Kidney (tissue), 14 donors: ENCODE data around the gene IRX2. TPM values are rescaled to one million over a fixed set of nuclear protein-coding genes. Genes with fewer than 3 reads are reported as not detected.

Experiments
- DNase-seq, 5 donors: peaks; one replicate each; pipeline ENCODE4 v3.0.0-alpha.2; 2013 to 2020
- FAIRE-seq: peaks from 2 replicates; lab custom pipeline; 2012; peaks lifted over from hg19 to GRCh38; lab: Jason Lieb, UNC
- H3K27ac ChIP-seq, 2 donors: one replicate each; pipeline ENCODE4 v1.7.0; 2013; ENCODE audit warnings: low read depth in 2 of 2, low read length in 2 of 2, inconsistent platforms in 1 of 2
- H3K27me3 ChIP-seq: one replicate; pipeline ENCODE4 v1.7.1; 2013; ENCODE audit warnings: low read length, inconsistent platforms; ENCODE audit not compliant: control insufficient read depth, insufficient read depth
- H3K36me3 ChIP-seq, 3 donors: one replicate each; pipeline versions ENCODE4 v1.7.0 to v1.7.1; 2013; ENCODE audit warnings: low read length in 3 of 3, control low read depth in 1 of 3, inconsistent platforms in 1 of 3; ENCODE audit not compliant: insufficient read depth in 3 of 3, control insufficient read depth in 2 of 3
- H3K4me1 ChIP-seq, 3 donors: one replicate each; pipeline versions ENCODE4 v1.7.0 to v1.7.1; 2013; ENCODE audit warnings: low read length in 3 of 3, inconsistent platforms in 1 of 3, low read depth in 1 of 3; ENCODE audit not compliant: control insufficient read depth in 2 of 3, insufficient read depth in 2 of 3
- H3K4me3 ChIP-seq, 3 donors: one replicate each; pipeline versions ENCODE4 v1.7.0 to v1.8.1; 2013; ENCODE audit warnings: low read length in 3 of 3, control low read depth in 1 of 3, inconsistent platforms in 1 of 3
- H3K9ac ChIP-seq, 3 donors: one replicate each; pipeline versions ENCODE4 v1.7.0 to v1.7.1; 2013; ENCODE audit warnings: low read length in 3 of 3, control low read depth in 1 of 3, inconsistent platforms in 1 of 3
- H3K9me3 ChIP-seq, 3 donors: one replicate each; pipeline versions ENCODE4 v1.7.0 to v1.7.1; 2013; ENCODE audit warnings: low read length in 3 of 3, control low read depth in 1 of 3, inconsistent platforms in 1 of 3; ENCODE audit not compliant: control insufficient read depth in 2 of 3, insufficient read depth in 1 of 3
- intact Hi-C: fragments of 100-400 bp; cut with DNase I; formaldehyde crosslinking; loops from one replicate; pipeline ENCODE4 v1.11.1; 2022
- polyA plus RNA-seq: library from polyadenylated mRNA; stranded (reverse); fragments of 350-450 nt; fragmentation: Illumina TruSeq; extraction: RNeasy Lipid Tissue Mini Kit (QIAGEN cat#74804); gene quantifications from one replicate; pipeline ENCODE4 v1.2.3, GENCODE V29; 2014; ENCODE audit warnings: low read depth, low replicate concordance; ENCODE audit not compliant: insufficient read depth
- total RNA-seq: library from RNA; stranded (reverse); fragmentation: NEBNext Ultra II Directional; extraction: Animal tissue kit (Norgen Biotek cat#: 25700); gene quantifications from one replicate; pipeline ENCODE4 v1.2.1, GENCODE V29; 2021
- TF ChIP-seq, protein P1 (sequence below): IDR thresholded peaks from 3 replicates; pipeline ENCODE4 v1.5.1; 2012; ENCODE audit warnings: mild to moderate bottlenecking, moderate library complexity, borderline replicate concordance; ENCODE audit not compliant: insufficient read depth; ENCODE audit errors: extremely low read depth
- donor health status: control.
- donor health status: control.
- donor health status: control.
- donor health status: control.
- donor health status: control.
- donor health status: DM: yes; HTN: yes; CAD: no.
- donor health status: Normal renal cell carcinoma (clear cell type).

IRX2 gene
- total and polyA plus RNA-seq, 2 donors from 2014 or later = 11.7 to 44.2 TPM

DNA sequence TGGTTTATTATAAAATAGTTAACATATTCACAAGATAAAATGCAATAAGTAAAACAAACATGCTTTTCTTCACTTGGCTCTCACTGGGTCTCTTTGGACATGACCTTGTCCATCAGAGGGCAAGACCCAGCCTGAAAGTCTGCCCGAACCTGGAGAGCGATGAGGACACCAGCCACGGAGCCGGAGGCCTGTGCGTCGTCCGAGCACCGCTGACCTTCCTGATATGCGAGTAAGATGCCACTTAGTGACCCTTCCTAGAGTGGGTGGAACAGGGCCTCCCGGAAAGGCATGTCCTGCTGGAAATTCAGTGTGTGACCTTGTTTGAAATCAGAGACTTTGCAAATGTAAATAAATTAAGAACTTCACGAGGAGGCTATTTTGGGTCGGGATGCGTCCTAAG, 52.9 kb downstream of the IRX2 start:
- TF ChIP-seq, protein P1, sequence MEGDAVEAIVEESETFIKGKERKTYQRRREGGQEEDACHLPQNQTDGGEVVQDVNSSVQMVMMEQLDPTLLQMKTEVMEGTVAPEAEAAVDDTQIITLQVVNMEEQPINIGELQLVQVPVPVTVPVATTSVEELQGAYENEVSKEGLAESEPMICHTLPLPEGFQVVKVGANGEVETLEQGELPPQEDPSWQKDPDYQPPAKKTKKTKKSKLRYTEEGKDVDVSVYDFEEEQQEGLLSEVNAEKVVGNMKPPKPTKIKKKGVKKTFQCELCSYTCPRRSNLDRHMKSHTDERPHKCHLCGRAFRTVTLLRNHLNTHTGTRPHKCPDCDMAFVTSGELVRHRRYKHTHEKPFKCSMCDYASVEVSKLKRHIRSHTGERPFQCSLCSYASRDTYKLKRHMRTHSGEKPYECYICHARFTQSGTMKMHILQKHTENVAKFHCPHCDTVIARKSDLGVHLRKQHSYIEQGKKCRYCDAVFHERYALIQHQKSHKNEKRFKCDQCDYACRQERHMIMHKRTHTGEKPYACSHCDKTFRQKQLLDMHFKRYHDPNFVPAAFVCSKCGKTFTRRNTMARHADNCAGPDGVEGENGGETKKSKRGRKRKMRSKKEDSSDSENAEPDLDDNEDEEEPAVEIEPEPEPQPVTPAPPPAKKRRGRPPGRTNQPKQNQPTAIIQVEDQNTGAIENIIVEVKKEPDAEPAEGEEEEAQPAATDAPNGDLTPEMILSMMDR = no peak
- intact Hi-C loops = no loop called here
- no peaks in the 10 kb centered on the region for H3K4me1 ChIP-seq
- no peak overlapping the region for H3K4me3 ChIP-seq
- H3K9me3 ChIP-seq = no peaks in the 10 kb centered on the region
- FAIRE-seq = no peak
- H3K9ac ChIP-seq = no peak overlapping the region
- H3K36me3 ChIP-seq = no peaks in the 10 kb centered on the region
- H3K27me3 ChIP-seq = peaks cover 2% of the 10 kb centered on the region
- H3K27ac ChIP-seq = no peak overlapping the region
- peak in 1 of 5 donors; percentile 8 for DNase-seq

DNA sequence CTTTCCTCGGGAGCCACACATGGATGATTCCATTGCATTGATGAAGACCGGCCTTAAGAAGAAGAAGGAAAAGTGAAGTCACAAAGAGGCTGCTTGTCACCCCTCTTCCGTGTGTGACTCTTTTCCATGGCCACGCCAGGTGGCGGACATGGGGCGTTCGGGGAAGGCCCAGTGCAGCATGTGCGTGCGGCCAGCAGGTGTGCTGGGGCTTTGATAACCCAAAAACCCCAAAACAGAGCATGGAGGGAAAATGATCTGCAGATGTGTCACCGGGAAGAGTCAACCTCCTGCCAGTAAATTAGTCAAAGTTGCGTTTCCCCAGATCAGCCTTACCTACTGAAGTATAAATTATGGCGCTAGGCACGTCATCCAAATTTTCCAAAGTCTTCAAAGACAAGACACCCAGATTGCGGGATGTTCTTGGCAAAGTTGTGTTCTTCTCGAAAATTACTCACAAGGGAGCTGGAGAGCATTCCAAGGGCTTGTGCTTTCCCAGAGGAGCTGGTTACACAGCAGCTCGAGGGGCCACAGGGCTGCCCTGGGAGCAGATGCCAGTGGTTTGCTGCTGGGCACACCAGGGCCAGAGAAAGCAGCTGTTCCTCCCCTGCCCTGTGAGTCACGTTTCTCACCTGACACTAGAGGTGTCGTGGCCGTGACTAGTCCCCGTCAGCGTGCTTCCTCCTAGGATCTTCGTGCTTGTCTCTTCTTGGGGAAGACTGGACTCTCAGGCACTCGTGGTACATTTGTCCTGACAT, 53.9 kb downstream of the IRX2 start:
- DNase-seq = peak in 1 of 5 donors; percentile 20

DNA sequence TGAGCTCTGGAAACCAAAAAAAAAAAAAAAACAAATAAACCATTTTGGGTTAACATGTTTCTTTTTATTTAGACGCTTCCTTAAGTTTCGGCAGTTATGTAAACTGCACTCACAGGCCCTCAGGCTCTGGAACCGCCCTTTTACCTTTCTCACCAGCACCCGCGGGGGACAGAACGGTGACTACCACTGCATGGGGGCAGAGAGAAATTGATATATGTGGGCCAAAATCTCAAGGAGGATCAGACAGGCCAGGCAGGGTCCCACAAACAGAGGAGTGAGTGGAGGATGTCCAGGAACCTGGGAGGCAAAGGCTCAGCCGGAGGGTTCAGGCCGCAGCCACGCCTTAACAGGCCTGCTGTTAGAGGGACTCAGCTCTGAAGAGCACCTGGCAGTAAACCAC, 54.4 kb downstream of the IRX2 start:
- Histone ChIP-seq H3K27me3 (no peaks in the 10 kb centered on the region), H3K27ac (no peak overlapping the region), H3K9me3 (peaks cover 0 to 3% (median under 1%) of the 10 kb centered on the region in 3 donors), H3K9ac (no peak overlapping the region), H3K36me3 (no peaks in the 10 kb centered on the region), H3K4me1 (no peaks in the 10 kb centered on the region), H3K4me3 (no peak overlapping the region)
- TF ChIP-seq, protein P1 = no peak
- no peak for DNase-seq
- FAIRE-seq = no peak
- intact Hi-C loops = no loop called here

More for the DNA sequence above, 53.9 kb downstream of the IRX2 start:
- intact Hi-C loops = no loop called here
- no peak for FAIRE-seq
- Histone ChIP-seq H3K27me3 (no peaks in the 10 kb centered on the region), H3K9me3 (no peaks in the 10 kb centered on the region), H3K27ac (no peak overlapping the region), H3K4me1 (no peaks in the 10 kb centered on the region), H3K4me3 (no peak overlapping the region), H3K9ac (no peak overlapping the region), H3K36me3 (no peaks in the 10 kb centered on the region)
- TF ChIP-seq, protein P1 = no peak
